Common myeloid progenitor, CD34-positive (primary cell): ENCODE results near the gene TUBGCP6.
A peak's percentile ranks its signal among the peaks of the same experiment; 100 is the strongest.

Experiments
- CTCF ChIA-PET: fragments of 350-600 bp; sonication (Branson Sonifier 250); formaldehyde crosslinking; loops from one replicate; lab custom pipeline; 2021; ENCODE audit warnings: antibody characterized with exemption; lab: Charles Lee
- POLR2A ChIA-PET: fragments of 350-600 bp; sonication (Branson Sonifier 250); formaldehyde crosslinking; loops from one replicate; lab custom pipeline; 2021; ENCODE audit warnings: antibody characterized with exemption; lab: Charles Lee
- DNase-seq, 3 donors: peaks; one replicate each; pipeline versions ENCODE4 v3.0.0 to v3.0.0-alpha.2; 2013
- H3K27ac ChIP-seq, 2 experiments: 1 replicate in 1 of 2; 2 replicates in 1 of 2; pipeline ENCODE4 v1.7.0; 2013; ENCODE audit warnings: inconsistent platforms in 2 of 2, low read length in 2 of 2, mild to moderate bottlenecking in 2 of 2, low read depth in 1 of 2, moderate library complexity in 1 of 2; ENCODE audit not compliant: severe bottlenecking in 2 of 2, insufficient read depth in 1 of 2, poor library complexity in 1 of 2
- H3K27me3 ChIP-seq, 5 experiments: replicated peaks in 2 of 5; 1 replicate in 3 of 5; 2 replicates in 2 of 5; pipeline versions ENCODE4 v1.6.1 to v1.7.0; 2013; ENCODE audit warnings: low read length in 4 of 5, mild to moderate bottlenecking in 2 of 5, moderate library complexity in 2 of 5, inconsistent platforms in 1 of 5; ENCODE audit not compliant: insufficient read depth in 5 of 5, control insufficient read depth in 4 of 5
- H3K36me3 ChIP-seq, 4 experiments: 1 replicate in 2 of 4; 2 replicates in 2 of 4; pipeline versions ENCODE4 v1.6.1 to v1.7.0; 2013; ENCODE audit warnings: low read length in 3 of 4, control low read depth in 1 of 4, mild to moderate bottlenecking in 1 of 4; ENCODE audit not compliant: control insufficient read depth in 4 of 4, insufficient read depth in 4 of 4
- H3K4me1 ChIP-seq, 4 experiments: 1 replicate in 3 of 4; 2 replicates in 1 of 4; pipeline versions ENCODE4 v1.6.1 to v1.7.1; 2013; ENCODE audit warnings: low read length in 3 of 4, mild to moderate bottlenecking in 3 of 4, control low read depth in 1 of 4, inconsistent platforms in 1 of 4, moderate library complexity in 1 of 4; ENCODE audit not compliant: control insufficient read depth in 4 of 4, insufficient read depth in 4 of 4; ENCODE audit errors: control extremely low read depth in 1 of 4
- H3K4me3 ChIP-seq, 7 experiments: 1 replicate in 4 of 7; 2 replicates in 3 of 7; pipeline versions ENCODE4 v1.5.1 to v1.7.0; 2013; ENCODE audit warnings: mild to moderate bottlenecking in 7 of 7, low read length in 6 of 7, moderate library complexity in 6 of 7, inconsistent platforms in 2 of 7, low read depth in 2 of 7, control low read depth in 1 of 7; ENCODE audit not compliant: insufficient read depth in 4 of 7, control insufficient read depth in 1 of 7; ENCODE audit errors: extremely low read depth in 1 of 7
- H3K9me3 ChIP-seq, 5 experiments: 1 replicate in 4 of 5; 2 replicates in 1 of 5; pipeline versions ENCODE4 v1.6.1 to v1.7.1; 2013; ENCODE audit warnings: low read length in 4 of 5, mild to moderate bottlenecking in 2 of 5, inconsistent platforms in 1 of 5, low read depth in 1 of 5, moderate library complexity in 1 of 5; ENCODE audit not compliant: control insufficient read depth in 4 of 5, insufficient read depth in 2 of 5; ENCODE audit errors: control extremely low read depth in 1 of 5
- WGBS: methylation state at CpG from one replicate; pipeline ENCODE4 v1.1.5; 2013; ENCODE audit not compliant: insufficient coverage; 5-methylcytosine and 5-hydroxymethylcytosine counted together

TUBGCP6 gene

DNA sequence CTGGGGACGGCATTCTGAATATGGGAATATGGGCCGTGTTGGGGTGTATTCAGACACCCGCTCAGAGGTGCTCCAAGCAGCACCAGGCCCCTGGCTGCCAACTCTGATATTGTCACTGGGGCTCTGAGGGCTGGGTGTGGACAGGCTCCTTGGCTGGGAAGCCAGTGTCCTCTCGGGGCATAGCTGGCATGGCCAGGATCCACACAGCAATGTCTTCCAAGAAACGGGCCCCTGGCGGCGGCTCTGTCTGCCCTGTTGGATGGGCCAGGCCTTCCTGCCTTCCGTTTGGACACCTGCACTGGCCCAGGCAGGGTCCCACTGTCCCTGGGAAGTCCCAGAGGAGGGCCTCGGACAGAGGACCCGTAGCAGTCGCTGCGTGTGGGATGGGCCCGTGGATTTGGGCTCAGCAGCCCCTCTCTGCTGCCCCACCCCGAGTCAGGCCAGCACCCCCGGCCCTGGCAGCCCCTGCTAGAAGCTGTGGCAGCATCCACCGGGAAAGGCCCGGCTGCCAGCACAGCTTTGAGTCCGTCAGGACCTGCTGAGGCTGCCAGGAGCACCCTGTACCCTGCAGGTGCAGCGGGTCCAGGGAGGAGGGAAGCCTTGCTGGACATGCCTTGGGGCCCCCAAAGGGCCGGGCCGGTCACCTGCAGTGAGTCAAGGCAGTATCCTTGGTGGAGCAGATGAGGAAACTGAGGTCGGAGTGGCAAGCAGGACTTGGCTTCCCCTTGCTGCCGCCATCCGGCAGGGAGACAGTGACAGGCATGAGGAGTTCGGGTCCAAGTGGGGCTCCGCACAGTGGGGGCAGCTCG, 70.2 kb downstream of the TUBGCP6 start:
- CTCF ChIA-PET, result interaction anchor here (3.2 kb wide), 1 partner anchor 16 kb away, joined by 14 read pairs; no protein-coding TSS in a partner anchor
- 91% methylated on average over 27 of the region's 27 CpGs for WGBS
- POLR2A ChIA-PET, result interaction anchor here (1.4 kb wide), 1 partner anchor 16 kb away, joined by 10 read pairs; no protein-coding TSS in a partner anchor

DNA sequence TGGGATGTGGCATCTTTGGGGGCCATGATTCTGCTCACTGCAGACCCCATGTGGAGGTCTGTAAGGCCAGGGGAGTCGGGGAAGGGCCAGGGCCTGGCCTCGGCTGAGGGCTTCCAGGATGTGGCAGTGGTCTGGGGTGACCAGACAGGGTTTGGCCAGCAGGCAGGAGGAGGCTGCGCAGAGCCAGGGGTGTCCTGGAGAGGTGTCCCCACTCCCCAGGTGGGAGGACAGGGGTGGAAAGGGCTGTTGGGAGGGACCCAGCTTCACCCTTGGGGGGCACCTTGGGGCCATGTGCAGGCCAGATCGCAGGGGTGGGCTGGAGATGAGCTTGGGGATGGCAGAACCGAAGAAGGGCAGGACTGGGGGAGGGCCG, 70.9 kb downstream of the TUBGCP6 start:
- POLR2A ChIA-PET, result interaction anchor here (1.2 to 1.4 kb wide), 2 partner anchors 10 to 17 kb away, joined by 3 to 10 read pairs; no protein-coding TSS in a partner anchor
- peaks cover 0 to 2% (median 0%) of the 10 kb centered on the region in 4 experiments for H3K36me3 ChIP-seq
- H3K4me3 ChIP-seq, result no peak overlapping the region
- WGBS, result 97% methylated on average over 4 of the region's 6 CpGs
- no peak for DNase-seq
- no peaks in the 10 kb centered on the region for H3K9me3 ChIP-seq
- no peak overlapping the region for H3K27ac ChIP-seq
- CTCF ChIA-PET, result interaction anchor here (1.6 to 3.2 kb wide), 2 partner anchors 16 to 47 kb away, joined by 4 to 14 read pairs; no protein-coding TSS in a partner anchor
- H3K27me3 ChIP-seq, result peaks cover 0 to 7% (median 4%) of the 10 kb centered on the region in 5 experiments
- peaks cover 0 to 48% (median 34%) of the 10 kb centered on the region in 4 experiments for H3K4me1 ChIP-seq

More for the DNA sequence above, 70.2 kb downstream of the TUBGCP6 start:
- peaks cover 0 to 48% (median 32%) of the 10 kb centered on the region in 4 experiments for H3K4me1 ChIP-seq
- H3K36me3 ChIP-seq, result peaks cover 0 to 2% (median 0%) of the 10 kb centered on the region in 4 experiments
- H3K4me3 ChIP-seq, result no peak overlapping the region
- DNase-seq, result no peak
- H3K27me3 ChIP-seq, result peaks cover 0 to 4% (median 0%) of the 10 kb centered on the region in 5 experiments
- H3K9me3 ChIP-seq, result no peaks in the 10 kb centered on the region
- H3K27ac ChIP-seq, result no peak overlapping the region

DNA sequence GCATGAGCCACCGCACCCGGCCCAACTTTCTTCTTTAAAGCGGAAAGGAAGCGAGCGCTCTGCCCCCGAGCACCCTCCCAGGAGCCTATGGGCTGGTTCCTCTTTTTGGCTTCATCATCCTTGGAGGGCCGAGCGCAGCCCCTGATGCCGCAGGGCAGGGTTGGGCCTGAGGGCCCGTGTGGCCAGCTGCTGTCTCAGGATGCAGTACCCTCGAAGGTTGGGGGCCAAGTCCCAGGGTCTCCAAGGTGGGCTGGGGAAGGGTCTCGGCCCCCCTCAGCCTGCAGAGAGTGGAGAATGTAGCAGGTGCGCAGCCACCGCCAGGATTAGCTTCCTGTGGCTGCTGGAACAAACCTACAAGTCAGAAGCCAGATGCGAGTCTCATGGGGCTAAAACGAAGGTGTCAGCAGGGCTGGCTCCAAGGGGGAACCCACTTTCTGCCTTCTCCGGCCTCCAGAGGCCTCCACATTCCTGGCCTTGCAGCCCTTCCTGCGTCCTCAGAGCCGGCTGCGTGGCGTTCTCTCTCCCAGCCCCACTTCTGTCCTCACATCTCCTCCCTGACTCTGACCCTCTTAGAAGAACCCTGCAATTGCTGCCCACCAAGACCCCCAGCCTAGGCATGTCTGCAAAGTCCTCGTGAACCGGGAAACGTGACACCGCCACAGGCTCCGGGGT, 71.4 kb downstream of the TUBGCP6 start:
- 24% methylated on average over 21 of the region's 26 CpGs for WGBS
- no peaks in the 10 kb centered on the region for H3K9me3 ChIP-seq
- H3K27ac ChIP-seq, result no peak overlapping the region
- ChIA-PET POLR2A (interaction anchor here (0.8 to 1.2 kb wide), 2 partner anchors 11 to 17 kb away, joined by 3 to 7 read pairs; no protein-coding TSS in a partner anchor), CTCF (interaction anchor here (1.6 to 3.2 kb wide), 2 partner anchors 17 to 46 kb away, joined by 4 to 14 read pairs; no protein-coding TSS in a partner anchor)
- peak overlapping the region in 2 of 7 experiments; percentile 0 to 38 for H3K4me3 ChIP-seq
- H3K4me1 ChIP-seq, result peaks cover 0 to 44% (median 34%) of the 10 kb centered on the region in 4 experiments
- peaks cover 0 to 2% (median 0%) of the 10 kb centered on the region in 4 experiments for H3K36me3 ChIP-seq
- DNase-seq, result peak in 2 of 3 donors; percentile 53 to 59
- peaks cover 0 to 9% (median 7%) of the 10 kb centered on the region in 5 experiments for H3K27me3 ChIP-seq

DNA sequence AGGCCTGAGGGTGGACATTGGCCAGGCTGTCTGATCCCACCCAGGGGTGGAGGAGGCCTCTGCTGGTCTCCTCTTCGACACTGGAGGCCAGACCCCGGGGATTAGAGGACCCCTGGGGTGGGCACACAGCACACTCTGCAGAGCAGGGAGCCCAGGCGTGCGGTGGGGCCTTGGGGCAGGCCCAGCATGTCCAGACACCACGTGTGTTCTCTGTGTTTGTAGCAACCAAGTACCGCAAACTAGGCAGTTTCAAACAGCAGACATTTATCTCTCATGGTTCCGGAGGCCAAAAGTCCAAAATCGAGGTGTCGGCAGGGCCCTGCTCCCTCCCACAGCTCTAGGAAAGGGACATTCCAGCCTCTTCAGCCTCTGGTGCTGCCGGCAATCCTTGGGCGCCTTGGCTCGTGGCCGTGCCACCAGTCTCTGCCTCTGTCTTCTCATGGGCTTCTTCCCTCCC, 72.8 kb downstream of the TUBGCP6 start:
- 87% methylated on average over 11 of the region's 13 CpGs for WGBS
- ChIA-PET POLR2A (interaction anchor here (1.8 to 2.0 kb wide), 2 partner anchors 13 to 19 kb away, joined by 7 to 11 read pairs; no protein-coding TSS in a partner anchor), CTCF (no interaction called here)
- no peak for DNase-seq
- H3K4me3 ChIP-seq, result no peak overlapping the region
- H3K4me1 ChIP-seq, result peaks cover 0 to 38% (median 31%) of the 10 kb centered on the region in 4 experiments
- H3K27me3 ChIP-seq, result peaks cover 0 to 13% (median 9%) of the 10 kb centered on the region in 5 experiments
- H3K9me3 ChIP-seq, result no peaks in the 10 kb centered on the region
- no peak overlapping the region for H3K27ac ChIP-seq
- no peaks in the 10 kb centered on the region for H3K36me3 ChIP-seq

DNA sequence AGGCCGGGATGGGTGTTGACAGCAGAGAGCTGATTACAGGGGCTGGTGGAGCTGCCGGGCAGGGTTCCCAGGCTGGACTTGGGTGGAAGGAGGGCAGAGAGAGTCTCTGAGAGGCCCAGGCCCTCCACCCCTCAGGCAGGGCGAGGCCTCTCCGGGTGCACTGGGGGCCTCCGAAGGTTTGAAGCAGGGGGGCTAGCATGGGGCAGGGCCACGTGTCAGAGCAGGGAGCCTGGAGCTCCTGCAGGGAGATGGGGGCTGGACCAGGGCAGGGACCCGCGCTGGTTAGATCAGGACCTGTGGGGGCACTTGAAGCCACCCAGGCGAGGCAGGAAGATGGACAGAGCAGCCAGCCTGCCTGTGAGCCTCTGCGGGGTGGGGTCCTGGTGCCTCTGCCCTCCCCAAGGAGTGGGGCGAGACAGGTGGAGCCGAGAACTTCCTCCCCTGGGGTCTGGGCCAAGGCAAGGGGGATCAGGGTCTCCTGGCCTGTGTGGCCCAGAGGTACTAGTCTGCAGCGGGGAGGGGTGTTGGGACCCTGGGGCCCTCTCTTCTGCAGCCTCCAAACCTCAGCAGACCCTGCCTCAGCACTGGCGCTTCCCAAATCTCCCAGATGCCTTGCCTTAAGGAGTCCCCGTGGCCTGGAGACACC, 73.4 kb downstream of the TUBGCP6 start:
- H3K4me1 ChIP-seq, result peaks cover 0 to 38% (median 31%) of the 10 kb centered on the region in 4 experiments
- H3K36me3 ChIP-seq, result no peaks in the 10 kb centered on the region
- H3K27ac ChIP-seq, result no peak overlapping the region
- no peaks in the 10 kb centered on the region for H3K9me3 ChIP-seq
- DNase-seq, result no peak
- ChIA-PET CTCF (interaction anchor here (0.8 to 1.4 kb wide), 2 partner anchors 20 to 66 kb away, joined by 4 read pairs; no protein-coding TSS in a partner anchor), POLR2A (interaction anchor here (1.8 to 2.0 kb wide), 2 partner anchors 13 to 20 kb away, joined by 7 to 11 read pairs; no protein-coding TSS in a partner anchor)
- peak overlapping the region in 3 of 7 experiments; percentile 43 to 78 (median 60) for H3K4me3 ChIP-seq
- 95% methylated on average over 14 of the region's 15 CpGs for WGBS
- H3K27me3 ChIP-seq, result peaks cover 0 to 13% (median 9%) of the 10 kb centered on the region in 5 experiments
